Activated CD4-positive, alpha-beta T cell treated with anti-CD3 and anti-CD28 coated beads, Interleukin-2, amount 50 U/mL, for 4 hours (primary cell): Measurements from ENCODE around the gene ZMIZ1.
"Not testable (repeated sequence)": the region's sequence is repeated elsewhere in the genome, so short reads cannot be mapped to it uniquely, and the experiment has no call there.

Experiments
- DNase-seq, 2 experiments: peaks; one replicate each; pipeline ENCODE4 v3.0.0-alpha.2; 2020

Gene ZMIZ1

DNA sequence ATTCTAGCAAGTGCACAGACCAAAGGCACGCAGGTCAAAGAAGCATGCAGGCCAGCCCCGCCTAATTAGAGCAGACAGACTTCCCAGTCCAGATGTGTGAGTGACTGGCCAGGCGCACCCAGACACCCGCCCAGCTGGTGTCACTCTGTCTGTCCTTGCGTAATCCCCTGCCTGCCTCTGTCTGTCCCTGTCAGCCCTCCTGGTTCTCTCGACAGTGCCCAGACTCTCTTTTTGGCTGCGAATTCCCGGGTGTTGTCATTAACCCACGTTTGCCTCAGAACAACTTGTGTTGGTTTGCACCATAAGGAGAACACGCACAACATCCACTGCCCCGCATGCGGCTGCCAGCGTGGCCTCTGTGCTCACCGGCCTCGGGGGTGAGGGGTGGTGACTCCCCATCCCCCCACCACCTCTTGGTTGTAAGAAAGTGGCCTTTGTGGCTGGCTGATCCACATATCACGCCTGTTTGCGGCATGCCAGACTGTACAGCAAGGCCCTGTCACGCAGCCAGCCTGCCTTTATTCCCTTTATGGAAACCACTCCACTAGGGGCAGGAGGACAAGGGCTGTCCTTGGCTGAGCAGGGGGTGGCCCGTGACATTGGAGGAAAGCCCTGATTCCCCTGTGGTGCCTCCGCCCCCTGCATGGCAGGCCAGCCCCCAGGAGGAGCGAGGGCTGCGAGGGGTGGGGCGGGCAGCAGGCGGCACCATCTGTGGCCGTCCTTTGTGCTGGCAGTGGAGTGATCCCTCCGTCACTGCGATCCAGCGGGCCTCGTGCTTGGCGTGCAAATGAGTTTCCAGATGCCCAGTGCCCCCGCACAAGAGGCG is 205.7 kb downstream of the ZMIZ1 start:
- DNase-seq, result no peak

DNA sequence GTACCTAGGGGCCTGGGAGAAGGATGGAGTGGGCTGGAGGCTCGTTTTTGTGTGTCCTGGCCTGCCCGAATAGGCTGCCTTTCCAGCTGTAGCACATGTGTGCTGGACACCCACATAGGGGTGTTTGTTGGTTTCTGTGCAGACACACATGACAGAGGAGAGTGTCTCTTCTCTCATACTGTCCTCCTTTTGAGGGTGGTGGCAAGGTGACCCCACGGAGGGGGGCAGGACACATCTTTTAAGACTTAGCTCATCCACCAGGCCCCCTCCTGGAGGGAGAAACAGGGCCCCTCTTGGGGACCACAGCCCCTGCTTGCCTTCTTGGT is 206.3 kb downstream of the ZMIZ1 start:
- DNase-seq, result no peak

DNA sequence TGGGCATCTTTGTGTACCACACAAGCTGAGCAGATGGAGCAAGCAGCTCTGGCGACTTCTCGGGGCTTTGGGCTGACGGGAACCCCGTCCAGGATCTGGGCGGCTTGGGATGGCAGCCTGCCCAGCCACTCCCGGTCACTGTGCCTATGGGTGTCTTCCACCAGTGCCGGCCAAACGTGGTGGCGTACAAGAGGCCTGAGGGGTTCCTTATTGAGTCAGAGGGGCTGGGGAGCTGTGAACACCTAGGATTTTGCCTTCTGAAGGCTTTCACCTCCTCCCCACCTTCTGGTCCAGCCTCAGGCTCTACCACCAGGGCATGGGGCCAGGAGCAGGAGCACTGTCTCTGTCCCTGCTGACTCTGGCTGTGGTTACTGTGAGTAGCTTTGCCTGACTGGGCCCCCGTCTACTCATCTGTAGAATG is 206.7 kb downstream of the ZMIZ1 start:
- no peak for DNase-seq

DNA sequence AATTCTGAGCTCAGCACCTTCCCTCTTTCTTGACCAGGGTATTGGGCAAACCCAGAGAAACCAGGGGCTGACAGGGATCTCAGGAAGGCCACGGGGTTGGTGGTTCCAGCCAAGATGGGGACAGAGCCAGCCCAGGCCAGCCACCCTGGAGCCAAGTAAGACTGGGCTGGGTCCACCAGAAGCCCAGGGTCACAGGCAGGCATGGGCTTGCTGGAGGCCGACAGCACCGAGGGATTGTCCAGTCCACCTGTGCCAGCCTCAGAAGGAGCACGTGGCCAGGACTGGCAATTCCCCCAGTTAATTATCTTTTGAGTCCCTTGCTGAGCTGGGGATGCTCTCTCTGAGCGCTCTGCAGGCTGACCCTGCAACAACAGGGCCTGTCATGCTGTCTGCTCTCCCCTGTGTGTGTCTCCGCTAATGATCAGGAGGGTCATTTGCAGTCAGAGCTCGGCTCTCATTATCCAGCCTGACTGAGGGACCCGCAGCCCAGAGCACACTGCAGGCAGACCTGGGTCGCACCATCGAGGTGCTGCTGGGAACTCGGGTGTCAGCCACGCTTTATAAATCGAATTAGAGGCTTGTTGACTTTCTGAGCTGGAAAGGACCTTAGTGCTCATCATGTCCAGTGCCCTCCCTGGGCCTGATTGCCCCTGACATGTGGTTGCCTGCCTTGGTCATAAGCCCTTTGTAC is 209.0 kb downstream of the ZMIZ1 start:
- no peak for DNase-seq

DNA sequence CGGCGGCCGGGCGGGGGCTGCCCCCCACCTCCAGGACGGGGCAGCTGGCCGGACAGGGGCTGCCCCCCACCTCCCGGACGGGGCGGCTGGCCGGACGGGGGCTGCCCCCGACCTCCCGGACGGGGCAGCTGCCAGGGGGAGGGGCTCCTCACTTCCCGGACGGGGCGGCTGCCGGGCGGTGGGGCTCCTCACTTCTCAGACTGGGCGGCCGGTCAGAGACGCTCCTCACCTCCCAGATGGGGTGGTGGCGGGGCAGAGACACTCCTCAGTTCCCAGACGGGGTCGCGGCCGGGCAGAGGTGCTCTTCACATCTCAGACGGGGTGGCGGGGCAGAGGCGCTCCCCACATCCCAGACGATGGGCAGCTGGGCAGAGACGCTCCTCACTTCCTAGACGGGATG is 210.3 kb downstream of the ZMIZ1 start:
- DNase-seq, result not testable (repeated sequence)

DNA sequence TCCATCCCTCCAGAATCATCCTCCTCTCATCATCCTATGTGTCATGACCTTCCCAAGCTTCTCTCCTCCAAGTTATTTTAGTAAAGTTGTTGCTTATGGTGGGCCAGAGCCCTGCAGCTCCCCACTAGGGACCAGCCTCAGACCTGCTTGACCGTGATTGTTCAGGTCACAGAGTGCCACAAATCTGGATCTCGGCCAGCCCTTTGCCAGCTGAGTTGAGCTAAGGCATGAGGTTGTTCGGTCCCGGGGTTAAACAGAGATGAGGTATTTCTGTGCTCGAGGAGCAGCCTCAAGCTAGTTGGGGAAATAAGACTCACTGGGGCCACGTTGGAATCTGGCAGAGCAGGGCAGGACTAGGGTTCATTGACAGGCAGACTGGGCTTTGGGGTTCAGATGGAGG is 212.2 kb downstream of the ZMIZ1 start:
- no peak for DNase-seq

DNA sequence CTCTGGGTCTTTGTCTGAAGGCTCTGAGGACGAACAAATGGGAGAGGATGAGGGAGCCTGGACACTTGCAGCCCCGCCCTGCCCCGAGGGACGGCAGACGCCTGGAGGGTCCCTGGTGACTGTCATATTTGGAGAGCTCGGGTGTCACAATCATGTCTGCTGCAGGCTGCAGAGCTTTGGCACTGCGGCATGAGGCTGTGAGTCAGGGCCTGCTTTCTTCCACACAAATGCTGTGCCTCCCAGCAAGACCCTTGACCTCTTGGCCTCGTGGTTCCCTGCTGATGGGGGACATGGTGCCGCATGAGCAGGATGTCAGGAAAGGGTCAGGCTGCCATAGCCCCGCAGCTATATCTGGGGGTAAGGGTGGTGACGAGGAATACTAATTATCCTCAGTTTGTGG is 213.6 kb downstream of the ZMIZ1 start:
- DNase-seq, result no peak

DNA sequence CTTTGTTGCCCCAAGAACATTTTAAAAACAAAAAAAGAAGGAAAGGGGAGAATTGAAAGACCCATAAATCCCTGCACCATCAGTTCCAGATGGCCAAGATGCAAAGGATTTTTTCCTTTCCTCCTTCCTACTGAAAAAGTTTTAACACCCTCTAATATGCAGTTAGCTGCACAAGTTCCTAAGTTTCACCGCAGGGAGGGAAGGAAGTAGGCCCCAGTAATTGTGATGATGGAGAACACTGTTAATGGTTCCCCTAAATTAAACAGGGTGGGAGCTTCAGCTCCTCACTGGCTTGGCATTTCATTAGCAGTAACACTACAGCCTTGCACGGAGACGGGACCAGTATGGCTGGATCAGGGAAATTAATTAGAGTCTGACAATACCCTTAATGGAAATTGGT is 214.8 kb downstream of the ZMIZ1 start:
- DNase-seq, result no peak

DNA sequence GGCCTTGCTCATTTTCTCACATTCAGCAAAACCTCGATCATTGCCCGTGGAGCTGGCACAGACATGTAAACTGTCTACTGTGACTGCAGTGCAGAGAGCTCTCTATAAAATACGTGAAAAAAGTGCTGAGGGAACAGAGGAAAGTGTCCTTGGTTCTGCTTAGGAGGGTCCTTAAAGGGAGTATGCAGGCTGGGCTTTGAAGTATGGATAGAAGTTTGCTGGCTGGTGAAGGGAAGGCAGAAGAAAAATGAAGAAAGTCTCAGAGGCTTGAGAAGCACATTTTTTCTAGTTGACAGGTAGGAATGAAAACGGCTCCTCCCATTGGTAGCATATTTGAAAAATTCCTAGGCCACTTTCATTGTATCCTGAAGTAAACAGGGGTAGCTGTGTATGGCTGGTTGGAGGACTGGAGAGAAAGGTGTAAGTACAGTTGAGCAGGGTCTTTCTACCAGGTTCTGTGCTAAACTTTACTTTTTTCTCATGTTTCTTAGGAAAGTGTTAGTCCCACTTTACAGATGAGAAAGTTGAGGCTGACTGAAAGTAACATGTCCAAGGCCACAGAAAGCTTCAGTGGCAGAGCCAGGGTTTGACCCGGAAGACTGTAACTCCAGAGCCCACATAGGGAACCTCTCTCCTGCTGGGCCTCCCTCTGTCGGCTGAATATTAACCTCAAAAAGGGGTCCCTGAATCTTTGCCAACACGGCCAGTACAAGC is 215.5 kb downstream of the ZMIZ1 start:
- no peak for DNase-seq

DNA sequence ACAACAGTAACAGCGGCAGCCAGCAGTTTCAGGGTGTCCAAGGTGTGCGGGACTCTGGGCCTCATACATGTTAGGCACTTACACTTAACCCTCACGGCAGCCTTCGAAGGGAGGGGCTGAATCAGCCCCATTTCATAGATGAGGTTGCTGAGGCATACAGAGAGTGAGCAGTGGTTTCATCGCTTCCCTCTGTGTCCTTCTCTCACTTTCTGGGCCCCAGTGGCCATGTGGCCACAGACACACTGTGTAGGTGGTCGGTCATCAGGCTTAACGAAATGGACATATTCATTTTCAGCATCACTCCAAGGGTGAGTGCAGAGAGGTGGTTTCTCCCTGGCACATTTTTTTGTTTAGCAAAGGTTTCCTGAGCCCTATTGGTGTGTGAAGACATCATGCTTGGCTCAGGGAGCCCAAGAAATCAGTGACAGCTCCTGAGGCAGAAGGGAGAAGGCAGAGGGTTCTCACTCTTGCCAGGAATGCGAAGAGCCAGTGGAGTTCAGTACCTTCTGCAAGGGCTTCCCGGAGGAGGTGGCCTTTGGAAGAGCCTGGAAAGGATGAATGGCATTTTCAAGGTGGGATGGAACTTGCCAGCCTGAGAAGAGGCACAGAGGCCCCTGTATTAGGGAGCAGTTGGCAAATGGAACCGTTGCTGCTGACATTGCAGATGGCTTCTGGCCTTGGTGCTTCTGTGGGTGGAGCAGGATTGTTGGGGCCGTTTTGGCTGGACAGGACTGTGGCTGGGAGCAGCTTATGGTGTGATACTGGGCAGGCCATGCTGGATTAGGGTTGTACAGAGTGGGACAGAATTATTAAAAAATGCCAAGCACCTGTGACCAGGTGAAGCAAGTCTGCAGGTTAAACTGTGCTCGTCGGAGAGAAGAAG is 216.8 kb downstream of the ZMIZ1 start:
- no peak for DNase-seq

DNA sequence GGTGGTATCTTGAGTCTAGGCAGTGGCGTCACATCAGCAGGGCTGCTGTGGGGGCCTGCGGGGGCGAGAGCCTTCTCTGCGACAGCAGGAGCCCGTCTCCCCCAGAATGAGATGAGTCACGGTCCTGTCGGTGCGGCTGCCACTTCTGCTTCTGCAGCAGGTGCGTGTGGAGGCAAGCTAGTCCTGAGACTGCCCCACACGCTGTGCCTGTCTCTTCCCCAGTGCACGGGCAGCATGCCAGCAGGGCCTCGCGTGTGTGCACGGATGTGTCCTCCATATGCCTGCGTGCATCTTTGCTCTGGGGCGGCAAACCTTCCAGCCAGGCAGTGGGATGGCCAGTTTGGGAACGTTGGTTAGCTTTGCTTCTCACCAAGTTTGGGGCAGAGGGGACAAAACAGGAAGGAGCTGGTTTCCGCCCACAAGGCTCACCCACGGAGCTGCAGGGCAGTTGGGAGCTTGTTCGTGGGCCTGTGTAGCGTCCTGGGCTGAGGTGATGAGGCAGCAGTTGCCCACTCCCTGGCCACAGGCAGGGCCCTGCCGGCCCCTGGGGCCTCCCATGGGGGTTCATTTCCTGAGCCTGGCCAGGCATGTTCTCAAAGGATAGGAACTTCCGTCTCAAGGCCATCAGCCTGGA is 217.7 kb downstream of the ZMIZ1 start:
- DNase-seq, result peak; percentile 68 to 76

DNA sequence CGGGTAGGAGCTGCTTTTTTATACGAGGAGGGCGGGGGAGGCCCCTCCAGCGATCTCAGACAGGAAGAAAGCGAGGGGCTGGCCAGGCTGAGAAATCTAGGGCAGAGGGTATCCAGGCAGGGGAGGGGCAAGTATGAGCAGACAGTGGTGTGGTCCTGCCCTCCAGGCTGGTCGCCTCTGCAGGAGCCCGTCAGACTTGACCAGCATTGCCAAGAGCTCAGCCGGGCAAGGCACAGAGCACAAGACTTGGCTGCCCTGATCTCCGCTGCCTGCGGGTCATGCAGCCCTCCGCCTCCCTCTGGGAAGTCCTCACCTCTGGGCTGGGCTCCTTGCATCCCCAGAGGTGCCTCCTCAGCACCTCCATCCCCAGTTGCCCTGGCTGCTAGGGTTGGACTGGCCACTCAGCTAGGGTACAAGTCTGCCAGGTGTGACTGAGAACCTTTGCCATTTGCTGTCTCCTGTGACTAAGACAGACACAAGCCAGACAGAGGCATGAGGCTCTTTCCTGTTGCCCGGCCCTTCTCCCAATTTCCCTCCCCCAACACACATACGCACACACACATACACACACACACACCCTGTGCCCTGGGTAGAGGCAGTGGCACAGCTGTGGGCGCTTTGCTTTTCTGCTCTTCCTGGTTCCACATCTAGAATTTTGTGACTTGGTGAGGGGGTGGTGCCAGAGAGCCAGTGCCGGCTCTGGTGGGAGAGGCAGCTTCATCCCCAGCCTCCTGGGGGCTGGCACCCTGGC is 219.4 kb downstream of the ZMIZ1 start:
- no peak for DNase-seq

DNA sequence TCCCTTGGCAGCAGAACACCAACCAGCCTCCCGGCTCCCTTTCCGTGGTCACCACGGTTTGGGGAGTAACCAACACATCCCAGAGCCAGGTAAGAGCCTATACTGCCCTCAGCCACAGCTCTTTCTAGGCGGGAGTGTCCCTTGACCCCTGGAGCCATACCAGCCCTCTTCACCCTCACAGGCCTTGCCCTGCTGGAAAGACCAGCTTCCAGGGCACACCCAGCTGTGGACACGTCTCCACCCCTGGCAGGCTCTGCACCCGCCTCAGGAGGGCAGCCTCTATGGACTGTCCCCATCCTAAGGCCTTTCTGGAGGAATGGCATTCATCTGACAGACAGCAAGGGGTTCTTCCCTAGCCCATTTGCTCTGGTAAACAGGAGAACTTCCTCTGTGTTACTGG is 221.0 kb downstream of the ZMIZ1 start:
- DNase-seq, result no peak

DNA sequence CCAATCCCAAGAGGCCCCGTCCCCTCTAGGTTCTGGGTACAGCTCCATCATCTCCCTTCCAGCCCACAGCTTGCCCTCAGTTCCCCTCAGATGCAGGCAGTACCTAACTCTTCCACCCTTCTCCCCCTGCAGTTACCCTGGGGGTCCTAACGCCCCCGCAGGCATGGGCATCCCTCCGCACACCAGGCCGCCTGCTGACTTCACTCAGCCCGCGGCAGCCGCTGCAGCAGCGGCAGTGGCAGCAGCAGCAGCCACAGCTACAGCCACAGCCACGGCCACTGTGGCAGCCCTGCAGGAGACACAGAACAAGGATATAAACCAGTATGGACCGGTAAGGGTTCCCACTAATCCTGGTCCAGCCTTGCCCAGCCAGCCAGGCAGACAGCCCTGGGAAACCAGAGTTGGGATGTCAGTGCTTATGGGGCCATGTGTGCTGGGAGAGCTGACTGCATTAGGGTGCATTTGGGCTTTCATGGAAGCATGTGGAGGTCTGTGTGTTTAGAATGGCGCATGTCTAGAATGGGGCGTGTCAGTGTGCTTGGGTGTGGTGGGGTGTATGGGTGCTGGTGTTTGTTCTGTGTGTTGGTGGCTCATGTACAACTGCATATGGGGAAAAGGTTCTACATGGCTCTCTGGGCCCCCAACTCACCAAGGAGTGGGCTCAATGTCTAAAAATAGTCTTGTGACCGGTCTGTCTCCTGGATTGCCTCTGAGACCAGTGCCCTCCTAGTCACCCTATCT is 223.4 kb downstream of the ZMIZ1 start:
- no peak for DNase-seq

DNA sequence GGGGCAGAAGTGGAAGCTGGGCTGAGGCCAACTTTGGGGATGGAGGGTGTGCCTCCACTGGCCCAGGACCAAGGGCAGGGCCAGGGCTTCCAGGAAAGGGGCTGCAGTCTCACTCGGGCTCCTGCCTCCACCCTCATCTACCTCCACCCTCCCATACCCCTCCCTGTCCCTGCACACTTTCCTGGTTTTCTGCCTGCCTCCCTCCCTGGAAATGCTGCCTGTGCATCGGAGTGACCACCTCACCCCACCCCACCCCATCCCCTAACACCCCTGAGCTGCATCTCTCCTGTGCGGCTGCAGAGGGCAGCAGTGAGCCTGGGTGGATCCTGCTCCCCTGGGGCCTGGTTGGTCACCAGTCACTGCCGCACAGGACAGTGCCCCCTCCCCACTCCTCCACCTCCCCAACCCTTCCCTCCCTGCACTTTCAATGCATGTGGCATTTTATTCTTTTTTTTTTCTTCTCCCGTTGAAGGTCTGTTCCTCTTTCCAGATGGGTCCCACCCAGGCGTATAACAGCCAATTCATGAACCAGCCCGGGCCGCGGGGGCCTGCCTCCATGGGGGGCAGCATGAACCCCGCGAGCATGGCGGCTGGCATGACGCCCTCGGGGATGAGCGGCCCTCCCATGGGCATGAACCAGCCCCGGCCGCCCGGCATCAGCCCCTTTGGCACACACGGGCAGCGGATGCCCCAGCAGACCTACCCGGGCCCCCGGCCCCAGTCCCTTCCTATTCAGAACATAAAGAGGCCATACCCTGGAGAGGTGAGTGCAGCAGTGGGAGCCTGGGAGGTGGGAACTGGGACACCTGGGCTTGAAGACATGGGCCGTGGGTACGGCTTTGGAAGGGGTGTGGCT is 224.4 kb downstream of the ZMIZ1 start:
- DNase-seq, result peak in 1 of 2 experiments; percentile 17

DNA sequence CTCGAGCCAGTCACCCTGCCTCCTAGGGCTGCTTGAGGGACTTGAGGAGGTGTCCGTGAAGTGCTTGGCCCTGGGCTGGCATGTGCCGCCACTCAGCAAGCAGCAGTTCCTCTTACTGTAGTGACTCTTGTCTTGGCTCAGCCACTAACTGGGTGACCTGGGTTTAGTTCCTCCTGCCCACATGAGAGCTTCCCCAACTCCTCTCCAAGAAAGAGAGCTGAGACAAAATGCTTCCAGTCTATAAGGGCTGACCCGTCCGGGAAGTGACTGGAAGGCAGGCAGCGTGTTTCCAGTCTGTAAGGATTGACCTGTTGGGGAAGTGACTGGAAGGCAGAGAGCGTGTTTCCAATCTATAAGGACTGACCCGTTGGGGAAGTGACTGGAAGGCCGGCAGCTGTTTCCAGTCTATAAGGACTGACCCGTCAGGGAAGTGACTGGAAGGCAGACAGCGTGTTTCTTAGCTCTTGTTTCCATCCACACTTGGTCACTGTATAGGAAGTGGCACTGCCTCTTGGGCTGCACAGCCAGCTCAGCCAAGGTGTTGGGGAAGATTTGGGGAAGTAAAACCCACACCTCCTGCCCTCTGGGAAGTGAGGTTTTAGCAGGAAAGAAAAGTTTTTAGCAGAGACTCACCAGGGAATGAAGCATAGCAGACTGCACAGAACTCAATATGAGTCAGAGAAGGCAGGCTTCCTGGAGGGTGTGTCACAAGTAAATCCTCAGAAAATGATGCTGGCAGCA is 225.2 kb downstream of the ZMIZ1 start:
- DNase-seq, result no peak

DNA sequence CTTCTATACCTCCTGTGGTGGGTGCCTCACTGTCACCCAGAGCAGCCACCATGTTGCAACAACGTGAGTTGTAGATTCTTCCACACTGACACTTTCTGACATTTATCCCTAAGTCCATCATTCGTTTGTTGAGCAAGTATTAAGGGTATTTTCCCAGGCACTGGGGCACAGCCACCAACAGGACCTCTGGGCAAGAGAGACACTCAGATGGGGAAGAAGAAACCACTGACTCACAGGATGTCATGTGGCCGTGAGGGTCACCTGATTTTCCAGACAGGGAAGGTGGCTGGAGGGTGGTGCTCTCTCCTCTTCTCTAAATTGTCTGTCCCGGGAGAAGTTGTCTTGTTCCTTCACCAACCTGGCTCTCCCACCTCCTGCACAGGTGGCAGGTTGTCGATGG is 226.8 kb downstream of the ZMIZ1 start:
- no peak for DNase-seq

DNA sequence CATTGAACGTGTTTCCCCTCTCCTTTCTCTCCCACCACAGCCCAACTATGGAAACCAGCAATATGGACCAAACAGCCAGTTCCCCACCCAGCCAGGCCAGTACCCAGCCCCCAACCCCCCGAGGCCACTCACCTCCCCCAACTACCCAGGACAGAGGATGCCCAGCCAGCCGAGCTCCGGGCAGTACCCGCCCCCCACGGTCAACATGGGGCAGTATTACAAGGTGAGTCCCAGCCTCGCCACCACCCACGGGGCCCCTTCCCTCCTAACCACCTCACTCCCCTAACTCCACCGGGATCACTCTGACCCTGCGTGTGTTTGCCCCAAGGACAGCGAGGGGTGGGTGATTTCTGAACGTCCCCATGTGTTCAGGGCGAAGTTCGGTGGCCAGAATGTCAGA is 227.7 kb downstream of the ZMIZ1 start:
- no peak for DNase-seq
